HepG2 (cell line): ENCODE data around the gene LAPTM4A. TPM values are rescaled to one million over a fixed set of nuclear protein-coding genes. Genes with fewer than 3 reads are reported as not detected.
A peak's percentile ranks its signal among the peaks of the same experiment; 100 is the strongest.

Experiments used
- ATAC-seq: fragments of 200-7000 bp; cut with Tn5 transposase; 3 replicates; pipeline ENCODE4 v1.9.1; 2020; ENCODE audit warnings: mild to moderate bottlenecking, moderate library complexity
- BruUV-seq: library from RNA; stranded (reverse); fragments of 400-500 nt; replicated peaks from 2 replicates; lab custom pipeline; 2021; lab: Mats Ljungman, UMichigan
- CTCF ChIA-PET: fragments of 300-600 bp; formaldehyde crosslinking; extraction: SDS; loops from one replicate; lab custom pipeline; 2021; ENCODE audit warnings: low total read pairs, inconsistent platforms, low intra/inter-chr PET ratio; lab: Yijun Ruan, JAX
- POLR2A ChIA-PET: fragments of 350-600 bp; sonication (Branson Sonifier 250); formaldehyde crosslinking; loops from one replicate; lab custom pipeline; 2020; ENCODE audit warnings: antibody characterized with exemption, inconsistent platforms; lab: Yijun Ruan, JAX
- DNase-seq: peaks from one replicate; pipeline ENCODE4 v3.0.0-alpha.2; 2015; ENCODE audit warnings: low spot score
- FAIRE-seq: peaks from 3 replicates; lab custom pipeline; 2011; peaks lifted over from hg19 to GRCh38; lab: Jason Lieb, UNC
- H2AFZ ChIP-seq: one replicate; pipeline ENCODE4 v1.6.1; 2011; ENCODE audit warnings: low read length, inconsistent platforms
- H3K27ac ChIP-seq: fragments of 300-600 bp; 3 replicates; pipeline ENCODE4 v1.8.0; 2011; ENCODE audit warnings: mixed run types, mild to moderate bottlenecking, mixed read lengths, low read length, inconsistent platforms; ENCODE audit not compliant: insufficient read depth; ENCODE audit errors: extremely low read length
- H3K27me3 ChIP-seq, 2 experiments: fragments of 200-600 bp in 1 of 2; 2 replicates in 1 of 2; 3 replicates in 1 of 2; pipeline versions ENCODE4 v1.6.0 to v1.8.0; 2011; ENCODE audit warnings: low read length in 2 of 2, mild to moderate bottlenecking in 2 of 2, moderate library complexity in 2 of 2, inconsistent platforms in 1 of 2; ENCODE audit not compliant: insufficient read depth in 2 of 2, control insufficient read depth in 1 of 2
- H3K36me3 ChIP-seq, 2 experiments: fragments of 200-600 bp in 1 of 2; replicated peaks in 1 of 2; 2 replicates in 1 of 2; 3 replicates in 1 of 2; pipeline versions ENCODE4 v1.5.1 to v1.8.0; 2011; ENCODE audit warnings: low read length in 2 of 2, inconsistent platforms in 1 of 2; ENCODE audit not compliant: insufficient read depth in 2 of 2, control insufficient read depth in 1 of 2
- H3K4me1 ChIP-seq: 2 replicates; pipeline ENCODE4 v1.5.1; 2012; ENCODE audit warnings: low read length, inconsistent platforms; ENCODE audit not compliant: insufficient read depth
- H3K4me2 ChIP-seq: 2 replicates; pipeline ENCODE4 v1.6.0; 2011; ENCODE audit warnings: low read depth, low read length, inconsistent platforms
- H3K4me3 ChIP-seq, 3 experiments: fragments of 200-600 bp in 1 of 3; sonication (generic), shearing (Covaris generic) in 1 of 3; replicated peaks in 1 of 3; 2 replicates each; pipeline ENCODE4 v1.5.1; 2011 to 2016; ENCODE audit warnings: low read length in 3 of 3, inconsistent platforms in 2 of 3, low read depth in 2 of 3, mild to moderate bottlenecking in 2 of 3, control low read depth in 1 of 3, mixed read lengths in 1 of 3; ENCODE audit not compliant: insufficient read depth in 1 of 3
- H3K79me2 ChIP-seq: one replicate; pipeline ENCODE4 v1.6.1; 2011; ENCODE audit warnings: low read length, inconsistent platforms; ENCODE audit not compliant: insufficient read depth
- H3K9ac ChIP-seq: 2 replicates; pipeline ENCODE4 v1.6.0; 2011; ENCODE audit warnings: mild to moderate bottlenecking, low read depth, low read length, inconsistent platforms; ENCODE audit not compliant: insufficient read depth
- H3K9me3 ChIP-seq: 2 replicates; pipeline ENCODE4 v1.5.1; 2012; ENCODE audit warnings: mild to moderate bottlenecking, low read length
- H4K20me1 ChIP-seq: 2 replicates; pipeline ENCODE4 v1.6.0; 2011; ENCODE audit warnings: inconsistent platforms, mild to moderate bottlenecking, low read length, moderate library complexity; ENCODE audit not compliant: insufficient read depth
- BHLHE40 ChIP-seq: IDR thresholded peaks from 2 replicates; pipeline ENCODE4 v1.6.1; 2011; ENCODE audit warnings: low read length, improper control_type of control experiment
- HINFP ChIP-seq: sonication (generic); formaldehyde crosslinking; IDR thresholded peaks from 2 replicates; pipeline ENCODE4 v1.4.0; 2020; ENCODE audit warnings: low read depth, mild to moderate bottlenecking, missing genetic modification reagents
- HOXA7 ChIP-seq: sonication (generic); formaldehyde crosslinking; IDR thresholded peaks from 2 replicates; pipeline ENCODE4 v1.8.1; 2022; ENCODE audit warnings: mild to moderate bottlenecking, missing genetic modification reagents, moderate library complexity
- NFRKB ChIP-seq: fragments of 450-650 bp; IDR thresholded peaks from 2 replicates; pipeline ENCODE4 v1.6.1; 2017
- NR2F6 ChIP-seq, 2 experiments: IDR thresholded peaks; 2 replicates each; pipeline ENCODE4 v1.6.1; 2016; ENCODE audit warnings: antibody characterized with exemption in 1 of 2, mild to moderate bottlenecking in 1 of 2
- PCBP2 ChIP-seq: fragments of 200-400 bp; formaldehyde crosslinking; optimal IDR thresholded peaks from 2 replicates; pipeline ENCODE3; 2018; ENCODE audit warnings: low read length, low read depth; ENCODE audit not compliant: poor library complexity, severe bottlenecking
- ZNF121 ChIP-seq: sonication (generic); formaldehyde crosslinking; IDR thresholded peaks from 2 replicates; pipeline ENCODE4 v1.5.0; 2020; ENCODE audit warnings: mild to moderate bottlenecking, missing genetic modification reagents
- ZNF205 ChIP-seq: IDR thresholded peaks from 2 replicates; pipeline ENCODE4 v1.6.1; 2018; ENCODE audit warnings: missing biosample characterization, missing genetic modification reagents
- WGBS: methylation state at CpG from one replicate; pipeline ENCODE4 v1.1.6; 2017; ENCODE audit warnings: low lambda C conversion rate; 5-methylcytosine and 5-hydroxymethylcytosine counted together
- in situ Hi-C: cut with HindIII; loops from 2 replicates; pipeline ENCODE4 v1.10.0; 2017; ENCODE audit warnings: low pct_unique_long_range_greater_than_20kb; ENCODE audit not compliant: extremely low pct_ligation_motif_present
- intact Hi-C: fragments of 100-400 bp; cut with micrococcal nuclease; formaldehyde crosslinking; loops from one replicate; pipeline ENCODE4 v1.10.0; 2022; ENCODE audit not compliant: unreplicated experiment
- polyA plus RNA-seq, 8 experiments: library from polyadenylated mRNA; depleted of rRNA in 3 of 8; stranded (reverse) in 7 of 8; unstranded in 1 of 8; fragments of >200 nt; fragmentation: Illumina TruSeq in 4 of 8; extraction: Trizol in 4 of 8; gene quantifications; 2 replicates each; pipeline versions ENCODE4 v1.2.1 to v1.2.3, GENCODE V29; 2011 to 2016; ENCODE audit warnings: low read depth in 4 of 8, missing spikeins in 1 of 8, mixed read lengths in 1 of 8; ENCODE audit not compliant: insufficient read depth in 1 of 8
- total RNA-seq, 5 experiments: library from RNA; depleted of rRNA; stranded (reverse); fragments of >200 nt; fragmentation: Illumina TruSeq; extraction: Trizol; gene quantifications; 2 replicates each; pipeline ENCODE4 v1.2.3, GENCODE V29; 2016; ENCODE audit warnings: low read depth in 1 of 5

Gene LAPTM4A
- total and polyA plus RNA-seq, 2 of the 13 experiments (the other 11 are each of a cell fraction or from before 2014, with no cell fraction given) = 116 to 558 TPM

GRCh38 chr2:20100711-20101110, 49.3 kb upstream of the LAPTM4A start:
- no peak for FAIRE-seq
- intact Hi-C loops = loop anchor here (5.0 kb wide), 1 partner anchor 82 kb away; no protein-coding TSS in a partner anchor
- no peaks in the 10 kb centered on the region for H3K27me3 ChIP-seq
- no peak for DNase-seq
- H3K9me3 ChIP-seq = peaks cover 19% of the 10 kb centered on the region
- no peak overlapping the region for H2AFZ ChIP-seq
- H3K4me3 ChIP-seq = no peak overlapping the region
- ChIA-PET POLR2A (interaction anchor here (1.3 kb wide), 1 partner anchor 48 kb away, joined by 4 read pairs; the partner anchor contains the start of gene LAPTM4A), CTCF (no interaction called here)
- no peak overlapping the region for H3K4me2 ChIP-seq
- H3K27ac ChIP-seq = no peak overlapping the region
- ATAC-seq = no peak
- 38% methylated on average over 4 of the region's 4 CpGs for WGBS
- TF ChIP-seq HINFP (no peak), PCBP2 (no peak), ZNF205 (CRISPR knock-in tag) (no peak), NFRKB (no peak), HOXA7 (CRISPR knock-in tag) (no peak)
- no peaks in the 10 kb centered on the region for H4K20me1 ChIP-seq
- H3K36me3 ChIP-seq = no peaks in the 10 kb centered on the region
- no TSS peak for BruUV-seq
- no peaks in the 10 kb centered on the region for H3K79me2 ChIP-seq
- no peak overlapping the region for H3K9ac ChIP-seq
- H3K4me1 ChIP-seq = peaks cover 44% of the 10 kb centered on the region
- in situ Hi-C loops = no loop called here

GRCh38 chr2:20099780-20100179, 48.4 kb upstream of the LAPTM4A start:
- ChIA-PET CTCF (interaction anchor here (3.6 kb wide), 1 partner anchor 144 kb away, joined by 93 read pairs; no protein-coding TSS in a partner anchor), POLR2A (no interaction called here)
- Histone ChIP-seq H3K4me3 (no peak overlapping the region), H3K9me3 (peaks cover 19% of the 10 kb centered on the region), H3K79me2 (no peaks in the 10 kb centered on the region), H2AFZ (peak overlapping the region; percentile 52), H3K4me2 (no peak overlapping the region; the same call in 1 of the 2 replicates), H4K20me1 (no peaks in the 10 kb centered on the region), H3K27me3 (no peaks in the 10 kb centered on the region), H3K36me3 (no peaks in the 10 kb centered on the region), H3K27ac (no peak overlapping the region), H3K4me1 (peaks cover 47% of the 10 kb centered on the region), H3K9ac (no peak overlapping the region)
- FAIRE-seq (no peak), DNase-seq (no peak), ATAC-seq (peak; percentile 42)
- in situ Hi-C loops = no loop called here
- WGBS = 25% methylated on average over 6 of the region's 6 CpGs
- no peak for TF ChIP-seq NR2F6 (IDR thresholded peaks at IDR 0.05)
- peak; percentile 15; the same call in 1 of the 2 replicates for TF ChIP-seq NR2F6 (CRISPR knock-in tag; IDR thresholded peaks at IDR 0.05)
- TF ChIP-seq ZNF121 (CRISPR knock-in tag) = no peak
- 0 out of 2 replicates have a peak, but pooled peaks have one; percentile 35 for TF ChIP-seq BHLHE40
- intact Hi-C loops = loop anchor here (5.0 kb wide), 1 partner anchor 83 kb away; no protein-coding TSS in a partner anchor
- no TSS peak for BruUV-seq
